CD4-positive, alpha-beta T cell (primary cell): ENCODE results near the gene CADPS. TPM values are rescaled to one million over a fixed set of nuclear protein-coding genes. Genes with fewer than 3 reads are reported as not detected.

Experiments used
- ATAC-seq: fragments of 200-7000 bp; cut with Tn5 transposase; one replicate; pipeline ENCODE4 v1.10.0; 2022; ENCODE audit warnings: mild to moderate bottlenecking; ENCODE audit not compliant: poor library complexity
- CTCF ChIA-PET: fragments of 350-600 bp; sonication (Branson Sonifier 250); formaldehyde crosslinking; loops from one replicate; lab custom pipeline; 2021; ENCODE audit warnings: antibody characterized with exemption, inconsistent platforms; lab: Charles Lee
- POLR2A ChIA-PET: fragments of 350-600 bp; sonication (Branson Sonifier 250); formaldehyde crosslinking; loops from one replicate; lab custom pipeline; 2021; ENCODE audit warnings: antibody characterized with exemption, inconsistent platforms; lab: Charles Lee
- DNase-seq, 14 experiments: peaks; one replicate each; pipeline ENCODE4 v3.0.0-alpha.2; 2013 to 2020; ENCODE audit warnings: mixed read lengths in 2 of 14
- H3K27ac ChIP-seq, 2 donors: one replicate each; pipeline versions ENCODE4 v1.5.1 to v1.7.0; 2013; ENCODE audit warnings: low read length in 2 of 2, low read depth in 1 of 2, mild to moderate bottlenecking in 1 of 2
- H3K27me3 ChIP-seq, 2 experiments: 1 replicate in 1 of 2; 2 replicates in 1 of 2; pipeline versions ENCODE4 v1.6.1 to v1.7.0; 2013; ENCODE audit warnings: low read length in 2 of 2, control low read depth in 1 of 2, mild to moderate bottlenecking in 1 of 2, moderate library complexity in 1 of 2; ENCODE audit not compliant: insufficient read depth in 2 of 2, control insufficient read depth in 1 of 2
- H3K36me3 ChIP-seq: one replicate; pipeline ENCODE4 v1.6.1; 2013; ENCODE audit warnings: low read length, control low read depth; ENCODE audit not compliant: insufficient read depth
- H3K4me1 ChIP-seq: one replicate; pipeline ENCODE4 v1.6.1; 2013; ENCODE audit warnings: low read length, control low read depth; ENCODE audit not compliant: insufficient read depth
- H3K4me3 ChIP-seq: one replicate; pipeline ENCODE4 v1.5.1; 2013; ENCODE audit warnings: mild to moderate bottlenecking, low read length, moderate library complexity
- H3K9me3 ChIP-seq, 2 experiments: 1 replicate in 1 of 2; 2 replicates in 1 of 2; pipeline versions ENCODE4 v1.6.1 to v1.7.0; 2013; ENCODE audit warnings: low read length in 2 of 2, mild to moderate bottlenecking in 2 of 2, control low read depth in 1 of 2, moderate library complexity in 1 of 2; ENCODE audit not compliant: control insufficient read depth in 1 of 2, insufficient read depth in 1 of 2
- H3K27ac Mint-ChIP-seq: one replicate; pipeline ENCODE4 v1.8.0; 2020; ENCODE audit warnings: mixed read lengths
- H3K27me3 Mint-ChIP-seq: one replicate; pipeline ENCODE4 v1.8.0; 2021; ENCODE audit warnings: mixed read lengths
- H3K36me3 Mint-ChIP-seq: one replicate; pipeline ENCODE4 v1.8.0; 2021; ENCODE audit warnings: low read depth, mixed read lengths
- H3K4me1 Mint-ChIP-seq: one replicate; pipeline ENCODE4 v1.8.0; 2021; ENCODE audit warnings: low read depth, mixed read lengths
- H3K4me3 Mint-ChIP-seq: one replicate; pipeline ENCODE4 v1.8.0; 2020; ENCODE audit warnings: mild to moderate bottlenecking, mixed read lengths
- H3K9me3 Mint-ChIP-seq: one replicate; pipeline ENCODE4 v1.8.0; 2020; ENCODE audit warnings: mixed read lengths
- CTCF ChIP-seq: fragments of 200-600 bp; IDR thresholded peaks from one replicate; pipeline ENCODE4 v1.8.0; 2022; ENCODE audit warnings: antibody characterized with exemption, mild to moderate bottlenecking
- intact Hi-C, 2 experiments: fragments of 100-400 bp; cut with DNase I in 1 of 2; cut with micrococcal nuclease in 1 of 2; formaldehyde crosslinking; loops; one replicate each; pipeline versions ENCODE4 v1.15.1 to v1.9.0; 2023 to 2025; cut with DNase I, micrococcal nuclease
- total RNA-seq, 174 experiments: library from RNA in 2 of 174; stranded (reverse) in 2 of 174; gene quantifications; one replicate each; pipeline ENCODE4 v1.2.3 and lab custom pipeline; 2021 to 2026

Gene CADPS
- total RNA-seq, 2 experiments from 2014 or later: not detected

DNA sequence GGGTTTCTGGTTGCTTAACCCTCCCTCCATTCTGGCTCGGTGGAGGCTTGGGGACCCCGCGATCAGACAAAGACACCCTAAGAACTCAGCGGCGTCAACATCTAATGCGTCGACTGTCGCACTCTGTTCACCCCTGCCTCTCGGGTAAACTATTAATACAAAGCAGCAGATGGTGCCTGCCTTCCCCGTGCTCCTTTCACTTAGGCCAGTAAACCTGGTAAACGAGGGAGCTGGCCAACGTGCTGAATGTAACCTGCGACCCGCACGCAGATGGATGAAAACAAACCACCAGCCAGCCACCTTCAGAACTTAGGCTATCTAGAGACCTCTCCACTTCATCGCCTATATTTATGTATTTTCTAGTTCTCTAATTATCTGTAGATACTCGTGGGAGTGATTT lies 848 bp upstream of the CADPS start:
- H3K4me3 Mint-ChIP-seq: no peak overlapping the region
- Histone ChIP-seq H3K9me3 (peaks cover 0 to 25% of the 10 kb centered on the region in 2 experiments), H3K4me1 (no peaks in the 10 kb centered on the region), H3K36me3 (no peaks in the 10 kb centered on the region), H3K27ac (no peak overlapping the region), H3K4me3 (no peak overlapping the region), H3K27me3 (peaks cover 23 to 34% of the 10 kb centered on the region in 2 experiments)
- DNase-seq (no peak), ATAC-seq (no peak)
- peaks cover 9% of the 10 kb centered on the region for H3K9me3 Mint-ChIP-seq
- no peaks in the 10 kb centered on the region for H3K4me1 Mint-ChIP-seq
- H3K36me3 Mint-ChIP-seq: no peaks in the 10 kb centered on the region
- no peak overlapping the region for H3K27ac Mint-ChIP-seq
- intact Hi-C loops: no loop called here
- ChIA-PET POLR2A (no interaction called here), CTCF (no interaction called here)
- peaks cover 74% of the 10 kb centered on the region for H3K27me3 Mint-ChIP-seq
- TF ChIP-seq CTCF: no peak

DNA sequence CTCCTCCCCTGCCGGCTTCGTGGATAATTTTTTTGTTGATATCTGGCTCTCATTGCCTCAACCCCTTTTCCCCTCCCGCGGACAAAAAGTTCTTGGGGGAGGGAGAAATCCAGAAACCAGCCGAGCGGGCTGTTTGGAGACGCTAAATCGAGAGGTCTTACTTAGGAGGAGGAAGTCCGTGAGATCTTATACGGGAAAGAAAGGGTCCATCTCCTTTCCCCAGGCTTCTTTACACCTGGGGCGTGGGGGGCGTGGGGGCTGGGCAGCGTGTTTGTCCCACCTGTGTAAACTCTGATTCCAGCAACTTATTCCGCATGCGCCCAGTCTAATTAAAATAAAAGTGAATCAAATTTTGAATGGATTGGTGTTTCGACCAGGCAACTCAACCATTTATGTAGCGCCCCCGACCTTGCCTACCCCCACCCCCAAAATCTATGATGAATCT lies 364 bp upstream of the CADPS start:
- ChIA-PET CTCF (no interaction called here), POLR2A (no interaction called here)
- Mint-ChIP-seq H3K36me3 (no peaks in the 10 kb centered on the region), H3K9me3 (peaks cover 9% of the 10 kb centered on the region), H3K27me3 (peaks cover 76% of the 10 kb centered on the region), H3K27ac (no peak overlapping the region), H3K4me3 (no peak overlapping the region), H3K4me1 (no peaks in the 10 kb centered on the region)
- H3K4me1 ChIP-seq: no peaks in the 10 kb centered on the region
- H3K27me3 ChIP-seq: peaks cover 23 to 34% of the 10 kb centered on the region in 2 experiments
- H3K4me3 ChIP-seq: no peak overlapping the region
- ATAC-seq (no peak), DNase-seq (no peak)
- peaks cover 0 to 25% of the 10 kb centered on the region in 2 experiments for H3K9me3 ChIP-seq
- no peak overlapping the region for H3K27ac ChIP-seq
- intact Hi-C loops: no loop called here
- no peaks in the 10 kb centered on the region for H3K36me3 ChIP-seq
- TF ChIP-seq CTCF: no peak

GRCh38 chr3:62873761-62874710 lies 1.2 kb downstream of the CADPS start:
- H3K4me1 ChIP-seq: no peaks in the 10 kb centered on the region
- ATAC-seq: no peak
- H3K36me3 Mint-ChIP-seq: no peaks in the 10 kb centered on the region
- POLR2A ChIA-PET: no interaction called here
- intact Hi-C loops: no loop called here
- H3K27me3 ChIP-seq: peaks cover 23 to 34% of the 10 kb centered on the region in 2 experiments
- no peak overlapping the region for H3K27ac Mint-ChIP-seq
- H3K36me3 ChIP-seq: no peaks in the 10 kb centered on the region
- DNase-seq: no peak
- H3K4me3 Mint-ChIP-seq: no peak overlapping the region
- H3K27ac ChIP-seq: no peak overlapping the region
- H3K9me3 Mint-ChIP-seq: peaks cover 9% of the 10 kb centered on the region
- TF ChIP-seq CTCF: no peak
- no peak overlapping the region for H3K4me3 ChIP-seq
- CTCF ChIA-PET: no interaction called here
- H3K9me3 ChIP-seq: peaks cover 0 to 25% of the 10 kb centered on the region in 2 experiments
- peaks cover 72% of the 10 kb centered on the region for H3K27me3 Mint-ChIP-seq
- H3K4me1 Mint-ChIP-seq: no peaks in the 10 kb centered on the region
